PC-3 (cell line): ENCODE data around the gene ANXA9.

Source experiments
- CTCF ChIP-seq: fragments of 300-600 bp; sonication (generic); conservative IDR thresholded peaks from 2 replicates; pipeline ENCODE4 v1.5.1; 2017; ENCODE audit warnings: antibody characterized with exemption, low read depth, mild to moderate bottlenecking, low read length
- EZH2 ChIP-seq: fragments of 300-600 bp; sonication (generic); IDR thresholded peaks from one replicate; pipeline ENCODE4 v1.6.1; 2017; ENCODE audit warnings: antibody characterized with exemption, mild to moderate bottlenecking, low read length; ENCODE audit not compliant: unreplicated experiment
- EZH2phosphoT487 ChIP-seq: fragments of 300-600 bp; sonication (generic); IDR thresholded peaks from 2 replicates; pipeline ENCODE4 v1.6.1; 2018; ENCODE audit warnings: mild to moderate bottlenecking, antibody characterized with exemption, low read length, borderline replicate concordance

DNA sequence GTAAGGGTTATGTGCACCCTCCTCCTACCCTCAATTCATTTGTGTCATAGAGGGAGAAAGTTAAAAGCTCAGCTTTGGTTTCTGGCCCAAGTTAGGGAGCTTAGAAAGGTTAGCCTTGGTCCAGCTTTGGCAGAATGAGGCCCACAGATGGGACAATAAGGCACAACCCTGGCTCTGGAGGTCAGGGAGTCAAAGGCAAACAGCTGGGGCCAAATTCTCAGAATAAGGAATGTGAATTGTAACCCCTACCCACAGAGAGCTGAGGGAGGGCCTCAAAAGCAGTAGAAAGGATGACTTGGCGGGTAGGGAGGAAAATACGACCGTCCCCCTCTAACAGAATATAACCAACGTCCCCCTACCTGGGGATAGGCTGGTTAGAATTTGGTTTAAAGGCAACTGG, 16.5 kb upstream of the ANXA9 start:
- TF ChIP-seq CTCF (no peak), EZH2phosphoT487 (no peak), EZH2 (no peak)
